ENCODE measurements around the gene SOX3. TPM values are rescaled to one million over a fixed set of nuclear protein-coding genes. Genes with fewer than 3 reads are reported as not detected.

Gene SOX3
- total RNA-seq, 1 experiment from 2014 or later, result not detected

GRCh38 chrX:140508958-140509357, 4.1 kb upstream of the SOX3 start:
- peaks cover 64% of the 10 kb centered on the region for H3K27me3 ChIP-seq (replicated peaks; ENCODE audit: insufficient read depth, low read depth, low read length, poor library complexity)
- no peak overlapping the region for H3K4me3 ChIP-seq (ENCODE audit: low read depth, low read length, poor library complexity, severe bottlenecking)
- no peaks in the 10 kb centered on the region for H3K36me3 ChIP-seq (ENCODE audit: insufficient read depth, low read length, poor library complexity, severe bottlenecking)
- H3K9me3 ChIP-seq (ENCODE audit: low read depth, low read length, poor library complexity, severe bottlenecking), result no peaks in the 10 kb centered on the region
- no peak for TF ChIP-seq EZH2 (IDR thresholded peaks at IDR 0.05; ENCODE audit: borderline replicate concordance, low read depth, low read length, poor library complexity, severe bottlenecking)
- TF ChIP-seq CTCF (conservative IDR thresholded peaks at IDR 0.05; ENCODE audit: low read depth, low read length), result no peak
- no peaks in the 10 kb centered on the region for H3K4me1 ChIP-seq (ENCODE audit: insufficient read depth, low read length, poor library complexity, severe bottlenecking)
- intact Hi-C loops (cut with micrococcal nuclease; ENCODE audit: unreplicated experiment), result loop anchor here (5.0 to 10.0 kb wide), 2 partner anchors 384 to 452 kb away; no protein-coding TSS in a partner anchor
- POLR2A ChIA-PET (ENCODE audit: low non-redundant PET), result no interaction called here
- no TSS peak for BruUV-seq (replicated peaks)
- H3K27ac ChIP-seq (ENCODE audit: low read depth, low read length, poor library complexity, severe bottlenecking), result no peak overlapping the region
- CTCF ChIA-PET, result no interaction called here
- DNase-seq (ENCODE audit: low spot score), result no peak

GRCh38 chrX:140507982-140508305, 3.1 kb upstream of the SOX3 start:
- Histone ChIP-seq H3K27ac (ENCODE audit: low read depth, low read length, poor library complexity, severe bottlenecking) (no peak overlapping the region), H3K4me1 (ENCODE audit: insufficient read depth, low read length, poor library complexity, severe bottlenecking) (no peaks in the 10 kb centered on the region), H3K9me3 (ENCODE audit: low read depth, low read length, poor library complexity, severe bottlenecking) (no peaks in the 10 kb centered on the region), H3K4me3 (ENCODE audit: low read depth, low read length, poor library complexity, severe bottlenecking) (peak overlapping the region; percentile 2), H3K36me3 (ENCODE audit: insufficient read depth, low read length, poor library complexity, severe bottlenecking) (no peaks in the 10 kb centered on the region), H3K27me3 (replicated peaks; ENCODE audit: insufficient read depth, low read depth, low read length, poor library complexity) (peaks cover 74% of the 10 kb centered on the region)
- TF ChIP-seq CTCF (conservative IDR thresholded peaks at IDR 0.05; ENCODE audit: low read depth, low read length) (peak; percentile 50), EZH2 (IDR thresholded peaks at IDR 0.05; ENCODE audit: borderline replicate concordance, low read depth, low read length, poor library complexity, severe bottlenecking) (no peak)
- ChIA-PET POLR2A (ENCODE audit: low non-redundant PET) (interaction anchor here (0.6 kb wide), 1 partner anchor 230 kb away, joined by 5 read pairs; no protein-coding TSS in a partner anchor), CTCF (interaction anchor here (0.6 to 1.2 kb wide), 5 partner anchors 376 to 1752 kb away, joined by 3 read pairs; no protein-coding TSS in a partner anchor)
- peak; percentile 38 for DNase-seq (ENCODE audit: low spot score)
- BruUV-seq (replicated peaks), result no TSS peak
- intact Hi-C loops (cut with micrococcal nuclease; ENCODE audit: unreplicated experiment), result loop anchor here (5.0 to 10.0 kb wide), 2 partner anchors 383 to 451 kb away; no protein-coding TSS in a partner anchor

GRCh38 chrX:140507223-140507981, 2.5 kb upstream of the SOX3 start:
- Histone ChIP-seq H3K4me1 (ENCODE audit: insufficient read depth, low read length, poor library complexity, severe bottlenecking) (no peaks in the 10 kb centered on the region), H3K9me3 (ENCODE audit: low read depth, low read length, poor library complexity, severe bottlenecking) (no peaks in the 10 kb centered on the region), H3K4me3 (ENCODE audit: low read depth, low read length, poor library complexity, severe bottlenecking) (peak overlapping the region; percentile 2), H3K36me3 (ENCODE audit: insufficient read depth, low read length, poor library complexity, severe bottlenecking) (no peaks in the 10 kb centered on the region), H3K27ac (ENCODE audit: low read depth, low read length, poor library complexity, severe bottlenecking) (no peak overlapping the region), H3K27me3 (replicated peaks; ENCODE audit: insufficient read depth, low read depth, low read length, poor library complexity) (peaks cover 80% of the 10 kb centered on the region)
- intact Hi-C loops (cut with micrococcal nuclease; ENCODE audit: unreplicated experiment), result loop anchor here (5.0 to 10.0 kb wide), 2 partner anchors 383 to 450 kb away; no protein-coding TSS in a partner anchor
- ChIA-PET CTCF (interaction anchor here (0.7 to 1.2 kb wide), 3 partner anchors 381 to 681 kb away, joined by 3 read pairs; no protein-coding TSS in a partner anchor), POLR2A (ENCODE audit: low non-redundant PET) (no interaction called here)
- TF ChIP-seq EZH2 (IDR thresholded peaks at IDR 0.05; ENCODE audit: borderline replicate concordance, low read depth, low read length, poor library complexity, severe bottlenecking), result peak; percentile 50
- no peak for TF ChIP-seq CTCF (conservative IDR thresholded peaks at IDR 0.05; ENCODE audit: low read depth, low read length)
- BruUV-seq (replicated peaks), result no TSS peak
- no peak for DNase-seq (ENCODE audit: low spot score)
